GM19035 (cell line): ENCODE measurements around the gene SMIM15.

Experiments used
- ATAC-seq: cut with Tn5 transposase; IDR thresholded peaks from one replicate; pipeline ENCODE4 v1.9.1; 2021; ENCODE audit not compliant: unreplicated experiment

The SMIM15 gene

DNA sequence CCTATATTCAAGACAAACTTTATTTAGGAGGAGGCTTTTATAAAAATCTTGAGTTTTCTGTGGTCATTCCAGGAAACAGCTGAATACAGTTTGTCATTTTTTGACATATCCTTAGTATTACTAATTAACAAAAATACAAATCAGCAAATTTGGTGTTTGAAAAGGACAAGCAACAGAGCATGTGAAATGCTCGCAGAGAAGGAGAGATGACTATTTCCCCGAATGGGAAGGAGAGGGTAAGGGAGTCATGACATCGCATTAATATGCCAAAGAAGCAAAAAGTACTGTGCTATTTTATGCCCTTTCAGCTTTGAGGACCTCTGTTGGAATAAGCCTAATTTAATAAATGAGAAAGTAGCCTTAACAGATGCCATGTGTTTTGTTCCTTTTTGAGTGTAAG lies 1.8 kb downstream of the SMIM15 start:
- no peak for ATAC-seq

GRCh38 chr5:61159836-61160235 lies 2.4 kb downstream of the SMIM15 start:
- ATAC-seq, result no peak

- no peak for ATAC-seq
These were observed 3.2 kb downstream of the SMIM15 start for GRCh38 chr5:61159070-61159469.

- ATAC-seq, result no peak
These were observed 10.4 kb downstream of the SMIM15 start for GRCh38 chr5:61151893-61152292.

- no peak for ATAC-seq
These were observed 13.8 kb downstream of the SMIM15 start for GRCh38 chr5:61148515-61148914.

GRCh38 chr5:61142811-61143210 lies 19.5 kb downstream of the SMIM15 start:
- ATAC-seq, result no peak

- no peak for ATAC-seq
These were observed 19.9 kb downstream of the SMIM15 start for GRCh38 chr5:61142391-61142790.

GRCh38 chr5:61141801-61142200 lies 20.5 kb downstream of the SMIM15 start:
- ATAC-seq, result no peak

GRCh38 chr5:61139931-61140330 lies 22.3 kb downstream of the SMIM15 start:
- ATAC-seq, result no peak

GRCh38 chr5:61139094-61139873 lies 23.0 kb downstream of the SMIM15 start:
- ATAC-seq, result no peak

- ATAC-seq, result no peak
These were observed 24.4 kb downstream of the SMIM15 start for GRCh38 chr5:61137835-61138234.

DNA sequence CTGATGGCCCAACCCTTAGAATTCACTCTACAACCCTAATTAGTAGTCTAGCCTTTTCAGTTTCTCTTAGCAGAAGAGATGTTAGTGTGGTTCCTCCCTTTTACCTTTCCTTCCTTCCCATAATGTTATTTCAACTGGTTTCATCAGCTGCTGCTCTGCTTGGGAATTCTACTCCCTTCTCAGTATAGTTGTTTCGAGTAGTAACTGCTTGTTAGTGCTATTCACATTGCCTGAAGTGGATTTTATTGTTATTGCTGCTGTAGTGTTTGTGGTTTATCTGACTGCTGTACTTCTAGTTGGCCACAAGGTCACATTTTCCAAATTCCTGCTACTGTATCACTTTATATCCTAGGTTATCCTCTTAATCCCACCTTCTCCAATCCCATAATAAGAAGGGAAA lies 29.7 kb downstream of the SMIM15 start:
- no peak for ATAC-seq

DNA sequence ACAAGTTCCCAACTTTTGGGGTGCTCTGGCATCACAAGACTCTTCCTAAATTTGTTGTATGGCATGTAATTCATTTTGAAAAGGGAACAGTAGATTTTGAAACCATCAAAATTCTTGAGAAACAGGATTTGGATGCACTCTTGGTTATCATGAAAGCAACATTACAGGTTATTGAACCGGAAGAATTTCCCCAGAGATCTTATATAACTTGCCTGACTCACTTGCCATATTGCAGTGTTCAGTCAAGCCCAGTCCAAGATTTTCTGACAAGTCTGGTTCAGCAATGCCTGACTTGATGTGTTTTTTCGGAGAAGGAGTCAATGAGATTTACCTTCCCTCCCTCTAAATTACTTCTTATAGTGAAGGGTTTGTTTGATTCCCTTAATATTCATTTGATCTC lies 32.0 kb downstream of the SMIM15 start:
- ATAC-seq, result no peak

GRCh38 chr5:61123145-61123544 lies 39.1 kb downstream of the SMIM15 start:
- ATAC-seq, result no peak

DNA sequence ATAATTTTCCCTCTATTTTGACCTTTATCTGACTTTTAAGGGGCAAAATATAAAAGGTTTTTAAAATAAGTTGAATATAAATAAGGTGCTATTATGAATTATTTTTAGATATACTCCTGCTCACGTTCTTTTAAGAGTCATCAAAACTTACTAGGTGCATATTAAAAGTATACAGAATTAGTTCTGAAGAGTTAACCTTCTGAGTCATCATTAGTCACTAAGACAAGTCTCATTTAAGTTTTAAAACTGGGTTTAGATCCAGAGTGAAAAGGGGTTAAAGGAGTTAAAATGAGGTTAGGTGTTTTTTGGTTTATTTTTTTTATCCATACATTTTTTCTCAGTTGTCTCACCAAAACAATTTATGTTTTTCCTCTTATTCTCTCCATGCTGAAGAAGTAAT lies 41.7 kb downstream of the SMIM15 start:
- ATAC-seq, result no peak

DNA sequence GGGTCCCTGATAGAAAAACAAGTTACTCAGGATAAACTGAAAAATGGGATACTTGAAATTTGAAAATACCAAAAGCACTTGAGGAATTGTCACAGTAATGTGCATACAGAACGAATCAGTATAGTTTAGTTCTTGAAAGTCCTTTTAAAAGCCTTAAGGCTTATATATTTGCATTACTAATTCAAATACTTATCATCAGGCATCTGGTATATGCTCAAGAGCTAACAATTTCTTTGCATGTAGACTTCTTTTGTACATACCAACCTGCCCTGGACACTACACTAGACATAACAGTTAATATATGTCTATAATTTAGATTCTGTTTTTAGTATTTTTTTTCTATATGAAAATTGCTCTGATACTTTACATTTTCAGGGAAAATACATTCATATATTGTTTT lies 43.2 kb downstream of the SMIM15 start:
- no peak for ATAC-seq

- ATAC-seq, result no peak
These were observed 46.3 kb downstream of the SMIM15 start for GRCh38 chr5:61115968-61116367.

- ATAC-seq, result no peak
These were observed 47.8 kb downstream of the SMIM15 start for GRCh38 chr5:61114441-61114840.
